Esophagus squamous epithelium (tissue), 5 donors: ENCODE results near the gene ZNF528. TPM values are rescaled to one million over a fixed set of nuclear protein-coding genes. Genes with fewer than 3 reads are reported as not detected.

Experiments
- DNase-seq: peaks from one replicate; lab custom pipeline; 2025; lab: John Stamatoyannopoulos, UW
- H3K27ac ChIP-seq, 4 donors: fragments of 200-600 bp; sonication (generic); one replicate each; pipeline ENCODE4 v1.5.1; 2016 to 2019; ENCODE audit warnings: mild to moderate bottlenecking in 1 of 4
- H3K27me3 ChIP-seq, 4 donors: fragments of 200-600 bp; sonication (generic); 1 replicate in 3 of 4; 2 replicates in 1 of 4; pipeline versions ENCODE4 v1.5.1 to v1.6.0; 2017 to 2021; ENCODE audit warnings: antibody characterized with exemption in 1 of 4
- H3K36me3 ChIP-seq, 3 donors: fragments of 200-600 bp; sonication (generic); one replicate each; pipeline ENCODE4 v1.5.1; 2016 to 2019
- H3K4me1 ChIP-seq, 3 donors: fragments of 200-600 bp; sonication (generic); one replicate each; pipeline ENCODE4 v1.5.1; 2017 to 2019
- H3K4me3 ChIP-seq, 4 donors: fragments of 200-600 bp; sonication (generic); 1 replicate in 3 of 4; 2 replicates in 1 of 4; pipeline ENCODE4 v1.5.1; 2016 to 2019; ENCODE audit warnings: mild to moderate bottlenecking in 2 of 4, moderate library complexity in 1 of 4
- H3K9me3 ChIP-seq, 3 donors: fragments of 200-600 bp; sonication (generic); one replicate each; pipeline ENCODE4 v1.5.1; 2016 to 2019
- POLR2A ChIP-seq, 4 donors: fragments of 450-650 bp; IDR thresholded peaks; one replicate each; pipeline ENCODE4 v1.6.1; 2017; ENCODE audit warnings: antibody characterized with exemption in 4 of 4, mild to moderate bottlenecking in 4 of 4, moderate library complexity in 3 of 4
- WGBS, 2 donors: methylation state at CpG; one replicate each; pipeline ENCODE4 v1.1.5; 2018; 5-methylcytosine and 5-hydroxymethylcytosine counted together
- intact Hi-C: fragments of 100-400 bp; cut with DNase I; formaldehyde crosslinking; loops from one replicate; pipeline ENCODE4 v1.15.0; 2022
- small RNA-seq, 4 donors: library from RNA; depleted of rRNA; stranded (forward); fragments of <200 nt; gene quantifications; one replicate each; pipeline ENCODE3, GENCODE V24; 2016
- total RNA-seq, 4 donors: library from RNA; depleted of rRNA; stranded (reverse); fragments of >200 nt; gene quantifications; one replicate each; pipeline ENCODE4 v1.1.0, GENCODE V29; 2016
- TF ChIP-seq, protein P1 (sequence below), 6 experiments: fragments of 450-650 bp in 4 of 6; fragments of 200-600 bp in 2 of 6; sonication (generic) in 2 of 6; IDR thresholded peaks; one replicate each; pipeline ENCODE4 v1.5.1; 2016 to 2019; ENCODE audit warnings: antibody characterized with exemption in 6 of 6, mild to moderate bottlenecking in 4 of 6, moderate library complexity in 4 of 6
- donor health status: DM: yes; HTN: yes; CAD: no.

Gene ZNF528
- total RNA-seq, 4 donors from 2014 or later: 1.9 to 17.5 (median 6.3) TPM

GRCh38 chr19:52464798-52465470 is 67.3 kb downstream of the ZNF528 start:
- H3K27me3 ChIP-seq: no peaks in the 10 kb centered on the region
- no peak overlapping the region for H3K4me3 ChIP-seq
- WGBS, 2 donors: 86% methylated on average over 13 to 14 of the region's 14 CpGs
- peaks cover 0 to 15% (median 0%) of the 10 kb centered on the region in 3 donors for H3K36me3 ChIP-seq
- peaks cover 0 to 100% (median 55%) of the 10 kb centered on the region in 3 donors for H3K9me3 ChIP-seq
- no peak for DNase-seq
- no peak overlapping the region for H3K27ac ChIP-seq
- intact Hi-C loops: no loop called here
- no peak for TF ChIP-seq POLR2A (IDR thresholded peaks at IDR 0.05)
- TF ChIP-seq, protein P1, sequence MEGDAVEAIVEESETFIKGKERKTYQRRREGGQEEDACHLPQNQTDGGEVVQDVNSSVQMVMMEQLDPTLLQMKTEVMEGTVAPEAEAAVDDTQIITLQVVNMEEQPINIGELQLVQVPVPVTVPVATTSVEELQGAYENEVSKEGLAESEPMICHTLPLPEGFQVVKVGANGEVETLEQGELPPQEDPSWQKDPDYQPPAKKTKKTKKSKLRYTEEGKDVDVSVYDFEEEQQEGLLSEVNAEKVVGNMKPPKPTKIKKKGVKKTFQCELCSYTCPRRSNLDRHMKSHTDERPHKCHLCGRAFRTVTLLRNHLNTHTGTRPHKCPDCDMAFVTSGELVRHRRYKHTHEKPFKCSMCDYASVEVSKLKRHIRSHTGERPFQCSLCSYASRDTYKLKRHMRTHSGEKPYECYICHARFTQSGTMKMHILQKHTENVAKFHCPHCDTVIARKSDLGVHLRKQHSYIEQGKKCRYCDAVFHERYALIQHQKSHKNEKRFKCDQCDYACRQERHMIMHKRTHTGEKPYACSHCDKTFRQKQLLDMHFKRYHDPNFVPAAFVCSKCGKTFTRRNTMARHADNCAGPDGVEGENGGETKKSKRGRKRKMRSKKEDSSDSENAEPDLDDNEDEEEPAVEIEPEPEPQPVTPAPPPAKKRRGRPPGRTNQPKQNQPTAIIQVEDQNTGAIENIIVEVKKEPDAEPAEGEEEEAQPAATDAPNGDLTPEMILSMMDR (IDR thresholded peaks at IDR 0.05): no peak
- no peaks in the 10 kb centered on the region for H3K4me1 ChIP-seq

Small RNAs within 50 kb of the gene (small RNA-seq; reads per million reads assigned to genes)
- 0 reads per million in 4 donors for gene AC010332.1

Other genes with a start within 250 kb of the ZNF528 start
- 1 to 10 TPM; 5.0 to 9.5 (median 7.5) TPM for gene ZNF836, start 226.2 kb upstream of the ZNF528 start, total RNA-seq
- 100 to 1,000 TPM; 126 to 225 (median 152) TPM for gene PPP2R1A, start 207.8 kb upstream of the ZNF528 start, total RNA-seq
- 1 to 10 TPM; 2.5 to 8.4 (median 3.9) TPM for gene ZNF766, start 128.3 kb upstream of the ZNF528 start, total RNA-seq
- gene ZNF480, start 100.7 kb upstream of the ZNF528 start, total RNA-seq: 1 to 10 TPM; 4.8 to 9.2 (median 6.8) TPM
- under 1 TPM in 3 of 4 donors, not detected in 1; 0.15 to 0.95 (median 0.15) TPM for gene ZNF610, start 61.6 kb upstream of the ZNF528 start, total RNA-seq
- gene ZNF880, start 27.9 kb upstream of the ZNF528 start, total RNA-seq: 10 to 100 TPM in 2 of 4 donors, 1 to 10 TPM in 2; 3.0 to 20.4 (median 8.0) TPM
- gene ZNF534, start 31.3 kb downstream of the ZNF528 start, total RNA-seq: under 1 TPM in 1 of 4 donors, not detected in 3; 0.19 TPM
- gene ZNF578, start 55.7 kb downstream of the ZNF528 start, total RNA-seq: 1 to 10 TPM in 1 of 4 donors, under 1 TPM in 2, not detected in 1; 0.18 to 1.5 (median 0.41) TPM
- 10 to 100 TPM in 1 of 4 donors, 1 to 10 TPM in 3; 6.7 to 17.0 (median 7.6) TPM for gene ZNF808, start 129.8 kb downstream of the ZNF528 start, total RNA-seq
- gene ZNF701, start 172.4 kb downstream of the ZNF528 start, total RNA-seq: 10 to 100 TPM in 1 of 4 donors, 1 to 10 TPM in 3; 5.2 to 13.7 (median 5.5) TPM
- gene ZNF83, start 240.5 kb downstream of the ZNF528 start, total RNA-seq: 10 to 100 TPM; 10.3 to 45.8 (median 15.8) TPM